Activated T-helper 1 cell treated with Interleukin-2 at 50 U/mL for 16 hours (primary cell): ENCODE data around the gene PTCH1.

Source experiments
- DNase-seq: peaks from one replicate; pipeline ENCODE4 v3.0.0-alpha.2; 2020; ENCODE audit warnings: low read depth

Gene PTCH1

GRCh38 chr9:95516734-95517558 lies at the start of gene PTCH1:
PTCH1 (minus strand) TSS chr9:95516971.
- DNase-seq = no peak

- DNase-seq = no peak
These were observed 49.2 kb upstream of the PTCH1 start for GRCh38 chr9:95565982-95566381.

- DNase-seq = no peak
These were observed 45.1 kb upstream of the PTCH1 start for GRCh38 chr9:95561913-95562312.

- DNase-seq = no peak
These were observed 40.4 kb upstream of the PTCH1 start for GRCh38 chr9:95557142-95557541.

GRCh38 chr9:95556521-95556920 lies 39.8 kb upstream of the PTCH1 start:
- DNase-seq = no peak

- DNase-seq = no peak
These were observed 36.2 kb upstream of the PTCH1 start for GRCh38 chr9:95552814-95553546.

GRCh38 chr9:95552255-95552654 lies 35.5 kb upstream of the PTCH1 start:
- DNase-seq = no peak

- DNase-seq = no peak
These were observed 34.6 kb upstream of the PTCH1 start for GRCh38 chr9:95551406-95551805.

- DNase-seq = no peak
These were observed 29.2 kb upstream of the PTCH1 start for GRCh38 chr9:95545831-95546567.

- DNase-seq = no peak
These were observed 17.4 kb upstream of the PTCH1 start for GRCh38 chr9:95533996-95534680.

- DNase-seq = no peak
These were observed 13.1 kb upstream of the PTCH1 start for GRCh38 chr9:95529910-95530309.

GRCh38 chr9:95528908-95529502 lies 12.2 kb upstream of the PTCH1 start:
- DNase-seq = no peak

GRCh38 chr9:95522871-95523370 lies 6.2 kb upstream of the PTCH1 start:
- no peak for DNase-seq

GRCh38 chr9:95521699-95522098 lies 4.9 kb upstream of the PTCH1 start:
- no peak for DNase-seq

- DNase-seq = no peak
These were observed 1.0 kb upstream of the PTCH1 start for GRCh38 chr9:95517559-95518425.

GRCh38 chr9:95516221-95516733 lies 494 bp downstream of the PTCH1 start:
- DNase-seq = no peak

- DNase-seq = no peak
These were observed 1.3 kb downstream of the PTCH1 start for GRCh38 chr9:95515272-95516113.

- no peak for DNase-seq
These were observed 2.4 kb downstream of the PTCH1 start for GRCh38 chr9:95514342-95514741.

- no peak for DNase-seq
These were observed 3.1 kb downstream of the PTCH1 start for GRCh38 chr9:95513711-95514110.
